Neural progenitor cell (in vitro differentiated cells): ENCODE data around the gene GPR3.

Experiments used
- EZH2 ChIP-seq: fragments of 200-600 bp; sonication (generic); IDR thresholded peaks from 2 replicates; pipeline ENCODE4 v1.6.1; 2017; ENCODE audit warnings: antibody characterized with exemption, mild to moderate bottlenecking, moderate library complexity
- EZH2phosphoT487 ChIP-seq: fragments of 200-600 bp; sonication (generic); IDR thresholded peaks from 2 replicates; pipeline ENCODE4 v1.6.1; 2017; ENCODE audit warnings: antibody characterized with exemption
- TF ChIP-seq, protein P1 (sequence below): fragments of 200-600 bp; sonication (generic); IDR thresholded peaks from 2 replicates; pipeline ENCODE4 v1.5.1; 2017; ENCODE audit warnings: antibody characterized with exemption, mild to moderate bottlenecking

GRCh38 chr1:27428316-27429028, 36.0 kb downstream of the GPR3 start:
- TF ChIP-seq, protein P1, sequence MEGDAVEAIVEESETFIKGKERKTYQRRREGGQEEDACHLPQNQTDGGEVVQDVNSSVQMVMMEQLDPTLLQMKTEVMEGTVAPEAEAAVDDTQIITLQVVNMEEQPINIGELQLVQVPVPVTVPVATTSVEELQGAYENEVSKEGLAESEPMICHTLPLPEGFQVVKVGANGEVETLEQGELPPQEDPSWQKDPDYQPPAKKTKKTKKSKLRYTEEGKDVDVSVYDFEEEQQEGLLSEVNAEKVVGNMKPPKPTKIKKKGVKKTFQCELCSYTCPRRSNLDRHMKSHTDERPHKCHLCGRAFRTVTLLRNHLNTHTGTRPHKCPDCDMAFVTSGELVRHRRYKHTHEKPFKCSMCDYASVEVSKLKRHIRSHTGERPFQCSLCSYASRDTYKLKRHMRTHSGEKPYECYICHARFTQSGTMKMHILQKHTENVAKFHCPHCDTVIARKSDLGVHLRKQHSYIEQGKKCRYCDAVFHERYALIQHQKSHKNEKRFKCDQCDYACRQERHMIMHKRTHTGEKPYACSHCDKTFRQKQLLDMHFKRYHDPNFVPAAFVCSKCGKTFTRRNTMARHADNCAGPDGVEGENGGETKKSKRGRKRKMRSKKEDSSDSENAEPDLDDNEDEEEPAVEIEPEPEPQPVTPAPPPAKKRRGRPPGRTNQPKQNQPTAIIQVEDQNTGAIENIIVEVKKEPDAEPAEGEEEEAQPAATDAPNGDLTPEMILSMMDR: no peak
- no peak for TF ChIP-seq EZH2
- TF ChIP-seq EZH2phosphoT487: no peak
